HEK293T (cell line): ENCODE measurements around the gene HIVEP3.

ENCODE experiments used
- CTCF ChIA-PET: fragments of 350-600 bp; formaldehyde crosslinking; extraction: SDS; loops from one replicate; lab custom pipeline; 2021; ENCODE audit warnings: antibody characterized with exemption, inconsistent platforms; lab: Yijun Ruan, JAX
- POLR2A ChIA-PET: fragments of 350-600 bp; formaldehyde crosslinking; extraction: SDS; loops from one replicate; lab custom pipeline; 2020; ENCODE audit warnings: antibody characterized with exemption, inconsistent platforms; lab: Yijun Ruan, JAX
- DNase-seq: peaks from one replicate; pipeline ENCODE4 v3.0.0; 2012; ENCODE audit warnings: mixed read lengths; ENCODE audit errors: extremely low spot score
- ARNT ChIP-seq: fragments of 450-650 bp; IDR thresholded peaks from 2 replicates; pipeline ENCODE4 v1.6.1; 2017; ENCODE audit warnings: mild to moderate bottlenecking
- BHLHE40 ChIP-seq: fragments of 450-650 bp; IDR thresholded peaks from 2 replicates; pipeline ENCODE4 v1.6.1; 2016; ENCODE audit warnings: mild to moderate bottlenecking, moderate library complexity, borderline replicate concordance
- CTBP1 ChIP-seq: fragments of 450-650 bp; IDR thresholded peaks from 2 replicates; pipeline ENCODE4 v1.6.1; 2016; ENCODE audit warnings: borderline replicate concordance
- ELF4 ChIP-seq: fragments of 450-650 bp; IDR thresholded peaks from 2 replicates; pipeline ENCODE4 v1.6.1; 2017; ENCODE audit warnings: antibody characterized with exemption
- FOXA1 ChIP-seq: fragments of 450-650 bp; IDR thresholded peaks from 2 replicates; pipeline ENCODE4 v1.6.1; 2016; ENCODE audit warnings: mild to moderate bottlenecking
- FOXK2 ChIP-seq: fragments of 450-650 bp; IDR thresholded peaks from 2 replicates; pipeline ENCODE4 v1.6.1; 2016; ENCODE audit warnings: mild to moderate bottlenecking
- FOXM1 ChIP-seq: fragments of 450-650 bp; IDR thresholded peaks from 2 replicates; pipeline ENCODE4 v1.6.1; 2017; ENCODE audit warnings: mild to moderate bottlenecking, borderline replicate concordance
- HDGF ChIP-seq: fragments of 450-650 bp; IDR thresholded peaks from 2 replicates; pipeline ENCODE4 v1.6.1; 2017; ENCODE audit warnings: antibody characterized with exemption, borderline replicate concordance
- L3MBTL2 ChIP-seq: fragments of 450-650 bp; conservative IDR thresholded peaks from 2 replicates; pipeline ENCODE4 v1.6.1; 2016; ENCODE audit warnings: mild to moderate bottlenecking
- LEF1 ChIP-seq: fragments of 450-650 bp; IDR thresholded peaks from 2 replicates; pipeline ENCODE4 v1.6.1; 2017; ENCODE audit warnings: mild to moderate bottlenecking, borderline replicate concordance
- NFRKB ChIP-seq: fragments of 450-650 bp; IDR thresholded peaks from 2 replicates; pipeline ENCODE4 v1.6.1; 2016; ENCODE audit warnings: mild to moderate bottlenecking, moderate library complexity
- PKNOX1 ChIP-seq: fragments of 450-650 bp; IDR thresholded peaks from 2 replicates; pipeline ENCODE4 v1.6.1; 2016
- SP1 ChIP-seq: fragments of 450-650 bp; IDR thresholded peaks from 2 replicates; pipeline ENCODE4 v1.6.1; 2017
- SUZ12 ChIP-seq: fragments of 450-650 bp; IDR thresholded peaks from 2 replicates; pipeline ENCODE4 v1.6.1; 2016; ENCODE audit warnings: mild to moderate bottlenecking
- TARDBP ChIP-seq: fragments of 450-650 bp; IDR thresholded peaks from 2 replicates; pipeline ENCODE4 v1.6.1; 2016
- ZNF384 ChIP-seq: fragments of 450-650 bp; IDR thresholded peaks from 2 replicates; pipeline ENCODE4 v1.6.1; 2016

The HIVEP3 gene

GRCh38 chr1:41656825-41657500 lies 261.8 kb downstream of the HIVEP3 start:
- ChIA-PET POLR2A (no interaction called here), CTCF (no interaction called here)
- DNase-seq, result no peak
- TF ChIP-seq TARDBP, result no peak
- TF ChIP-seq ELF4, result no peak

GRCh38 chr1:41656068-41656467 lies 262.7 kb downstream of the HIVEP3 start:
- DNase-seq, result no peak
- ChIA-PET POLR2A (no interaction called here), CTCF (no interaction called here)
- TF ChIP-seq TARDBP (no peak), FOXA1 (no peak), LEF1 (no peak), L3MBTL2 (no peak), FOXK2 (no peak), NFRKB (no peak), PKNOX1 (no peak), CTBP1 (no peak), SP1 (no peak), ELF4 (no peak), ARNT (no peak), BHLHE40 (no peak), FOXM1 (no peak), SUZ12 (no peak), ZNF384 (no peak)

- TF ChIP-seq ZNF384 (no peak), HDGF (no peak), CTBP1 (no peak), BHLHE40 (no peak), L3MBTL2 (no peak)
- no peak for DNase-seq
- POLR2A ChIA-PET, result no interaction called here
- CTCF ChIA-PET, result no interaction called here
These were observed 263.1 kb downstream of the HIVEP3 start for GRCh38 chr1:41655632-41656031.

GRCh38 chr1:41653574-41653973 lies 265.1 kb downstream of the HIVEP3 start:
- TF ChIP-seq SP1 (no peak), LEF1 (no peak), ELF4 (no peak), HDGF (no peak), SUZ12 (no peak), FOXM1 (no peak), L3MBTL2 (no peak), NFRKB (no peak), CTBP1 (no peak), TARDBP (no peak), FOXK2 (no peak), PKNOX1 (no peak), BHLHE40 (no peak), ZNF384 (no peak), FOXA1 (no peak), ARNT (no peak)
- DNase-seq, result no peak
- POLR2A ChIA-PET, result no interaction called here
- CTCF ChIA-PET, result no interaction called here

GRCh38 chr1:41652384-41653265 lies 266.1 kb downstream of the HIVEP3 start:
- POLR2A ChIA-PET, result interaction anchor here (1.0 kb wide), 1 partner anchor 11 kb away, joined by 3 read pairs; no protein-coding TSS in a partner anchor
- CTCF ChIA-PET, result no interaction called here
- DNase-seq, result no peak
- TF ChIP-seq NFRKB (no peak), ARNT (no peak), HDGF (no peak), TARDBP (no peak), PKNOX1 (no peak), FOXA1 (no peak), FOXK2 (no peak), BHLHE40 (no peak), SUZ12 (no peak), L3MBTL2 (no peak), ZNF384 (no peak), CTBP1 (no peak), SP1 (no peak), LEF1 (no peak), ELF4 (no peak), FOXM1 (no peak)

GRCh38 chr1:41650028-41650880 lies 268.5 kb downstream of the HIVEP3 start:
- ChIA-PET POLR2A (no interaction called here), CTCF (no interaction called here)
- DNase-seq, result no peak
- no peak for TF ChIP-seq BHLHE40
- no peak for TF ChIP-seq FOXM1
